ENCODE results near the gene CTSE. TPM values are rescaled to one million over a fixed set of nuclear protein-coding genes. Genes with fewer than 3 reads are reported as not detected.

Gene CTSE
- total and polyA plus RNA-seq, 2 of the 8 experiments (the other 6 are each of a cell fraction or from before 2014, with no cell fraction given) = 0.03 TPM; not detected in 1

- TF ChIP-seq ATF2 (IDR thresholded peaks at IDR 0.05; ENCODE audit: low read length) = no peak
- no peak for TF ChIP-seq SP4 (IDR thresholded peaks at IDR 0.05; ENCODE audit: low read length)
- TF ChIP-seq JUN (IDR thresholded peaks at IDR 0.05; ENCODE audit: low read depth, low read length) = no peak
- TF ChIP-seq KDM1A (IDR thresholded peaks at IDR 0.05; ENCODE audit: borderline replicate concordance, low read length) = no peak
- TF ChIP-seq SAP30 (IDR thresholded peaks at IDR 0.05; ENCODE audit: insufficient read depth, insufficient replicate concordance, low read length) = no peak
- TF ChIP-seq JUND (IDR thresholded peaks at IDR 0.05; ENCODE audit: low read length) = no peak
Observed at GRCh38 chr1:205972081-205972480, 51.6 kb downstream of the CTSE start (continued).

Measured in H1 (cell line).